HG02678 (cell line): Measurements from ENCODE around the gene EPHA1.

Experiments
- ATAC-seq: cut with Tn5 transposase; IDR thresholded peaks from one replicate; pipeline ENCODE4 v1.9.1; 2021; ENCODE audit warnings: mild to moderate bottlenecking, moderate library complexity; ENCODE audit not compliant: unreplicated experiment

EPHA1 gene

DNA sequence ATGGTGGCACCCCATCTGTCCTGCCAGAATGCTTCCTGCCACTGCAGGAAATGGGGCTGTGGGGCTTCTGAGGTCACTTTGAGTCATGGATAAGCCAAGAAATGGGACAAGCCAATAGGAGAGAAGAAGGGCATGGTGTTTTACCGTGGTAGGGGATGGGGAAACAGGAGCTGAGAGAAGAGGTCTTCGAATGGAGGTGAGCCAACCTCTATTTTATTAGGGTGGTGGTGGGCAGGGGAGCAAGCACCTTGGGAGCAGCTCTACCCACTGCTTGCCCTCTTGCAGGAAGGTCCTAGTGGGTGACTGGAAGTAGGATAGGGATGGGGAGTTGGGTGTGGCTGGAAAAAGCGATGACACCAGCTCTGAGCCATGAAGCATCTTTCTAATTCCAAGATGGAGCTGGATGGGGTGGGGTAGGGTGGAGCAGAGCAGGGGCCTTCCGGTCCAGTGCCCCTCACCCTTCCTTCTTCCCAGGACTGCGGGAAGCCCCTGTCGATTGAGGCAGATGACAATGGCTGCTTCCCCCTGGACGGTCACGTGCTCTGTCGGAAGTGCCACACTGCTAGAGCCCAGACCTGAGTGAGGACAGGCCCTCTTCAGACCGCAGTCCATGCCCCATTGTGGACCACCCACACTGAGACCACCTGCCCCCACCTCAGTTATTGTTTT, 18.4 kb downstream of the EPHA1 start:
- ATAC-seq = no peak

DNA sequence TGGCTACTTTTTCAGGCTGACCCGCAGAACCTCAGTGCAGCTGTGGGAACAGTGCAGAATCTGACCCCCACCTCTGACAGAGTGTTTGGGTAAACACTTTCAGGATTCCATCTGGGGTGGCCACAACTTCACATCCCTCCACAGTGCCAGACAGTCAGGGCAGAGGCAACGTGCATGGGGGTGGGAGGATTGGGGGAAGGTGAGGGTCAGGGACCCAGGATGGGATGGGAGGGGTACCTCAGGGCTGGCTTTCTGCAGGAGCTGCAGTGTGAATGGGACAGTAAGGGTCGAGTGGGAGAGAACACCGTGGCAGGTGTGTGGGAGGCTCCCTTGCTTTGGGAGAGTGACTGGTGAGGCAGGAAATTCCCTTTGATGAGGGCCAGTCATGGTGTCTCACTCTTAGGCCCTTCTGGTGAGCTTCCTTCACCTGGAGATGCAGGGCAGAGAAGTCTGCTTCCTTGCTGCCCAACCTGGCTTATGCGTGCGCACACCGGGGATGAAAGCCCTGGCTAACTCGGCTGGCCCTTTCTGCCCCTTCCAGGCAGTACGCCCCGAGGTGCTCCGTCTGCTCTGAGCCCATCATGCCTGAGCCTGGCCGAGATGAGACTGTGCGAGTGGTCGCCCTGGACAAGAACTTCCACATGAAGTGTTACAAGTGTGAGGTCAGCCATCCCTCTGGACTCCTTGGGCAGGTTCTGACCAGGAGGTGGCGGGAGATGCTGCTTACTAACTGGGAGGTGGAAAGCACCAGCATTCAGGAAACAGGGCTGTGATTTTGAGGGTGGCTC, 19.1 kb downstream of the EPHA1 start:
- ATAC-seq = no peak

DNA sequence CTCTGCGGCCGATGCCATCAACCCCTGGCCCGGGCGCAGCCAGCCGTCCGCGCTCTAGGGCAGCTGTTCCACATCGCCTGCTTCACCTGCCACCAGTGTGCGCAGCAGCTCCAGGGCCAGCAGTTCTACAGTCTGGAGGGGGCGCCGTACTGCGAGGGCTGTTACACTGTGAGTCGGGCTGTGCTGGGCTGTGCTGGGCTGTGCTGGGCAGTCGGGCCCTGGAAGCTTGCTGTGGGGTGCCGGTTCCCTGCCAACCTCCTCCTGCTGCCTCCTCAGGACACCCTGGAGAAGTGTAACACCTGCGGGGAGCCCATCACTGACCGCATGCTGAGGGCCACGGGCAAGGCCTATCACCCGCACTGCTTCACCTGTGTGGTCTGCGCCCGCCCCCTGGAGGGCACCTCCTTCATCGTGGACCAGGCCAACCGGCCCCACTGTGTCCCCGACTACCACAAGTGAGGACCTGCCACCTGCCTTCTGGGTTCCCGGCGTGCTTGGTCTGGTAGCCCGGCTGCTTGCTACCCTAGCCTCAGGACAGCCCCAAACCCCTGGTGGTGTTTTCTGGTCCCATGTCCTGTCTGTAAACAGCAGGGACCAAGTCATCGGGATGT, 20.1 kb downstream of the EPHA1 start:
- ATAC-seq = no peak

GRCh38 chr7:143388051-143388450, 20.6 kb downstream of the EPHA1 start:
- ATAC-seq = no peak

DNA sequence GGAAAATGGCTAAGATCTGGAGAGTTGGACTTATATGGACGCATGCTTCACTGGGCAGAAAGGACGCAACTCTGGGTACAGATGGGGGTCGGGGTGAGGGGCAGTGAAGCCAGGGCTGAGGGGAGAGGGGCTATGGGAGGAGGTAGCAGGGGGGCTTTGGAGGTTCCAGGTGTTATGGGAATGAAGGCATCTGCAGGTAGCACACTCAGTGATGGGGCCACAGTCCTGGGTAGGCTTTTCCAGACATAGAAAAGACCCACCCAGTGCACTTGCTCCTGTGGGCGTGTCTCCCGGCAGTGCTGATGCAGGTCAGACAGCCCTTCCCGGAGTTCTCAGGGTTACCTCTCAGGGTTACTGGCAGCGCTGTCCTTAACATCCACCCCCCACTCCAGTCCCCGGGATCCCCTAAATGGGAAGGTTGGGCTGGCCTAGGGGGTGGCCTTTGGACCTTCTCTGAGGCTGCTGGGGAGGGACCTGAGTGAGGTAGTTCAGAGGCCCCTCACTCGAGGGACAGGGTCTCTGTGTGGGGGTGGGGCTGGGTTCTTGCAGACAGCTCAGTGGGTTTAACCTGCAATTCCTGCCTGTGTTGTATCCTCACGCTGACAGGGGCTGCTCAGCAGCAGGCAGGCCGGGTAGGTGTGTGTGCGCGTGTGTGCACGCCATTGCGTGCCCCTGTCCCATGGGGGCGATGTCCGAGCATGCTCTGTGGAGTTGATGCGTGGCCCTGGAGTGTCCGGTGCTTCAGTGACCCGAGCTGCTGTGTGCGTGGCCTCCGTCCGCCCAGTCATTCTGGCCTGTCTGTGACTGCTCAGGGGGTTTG, 21.3 kb downstream of the EPHA1 start:
- no peak for ATAC-seq

- ATAC-seq = peak; percentile 39
Observed at GRCh38 chr7:143385891-143386781, 22.5 kb downstream of the EPHA1 start.

DNA sequence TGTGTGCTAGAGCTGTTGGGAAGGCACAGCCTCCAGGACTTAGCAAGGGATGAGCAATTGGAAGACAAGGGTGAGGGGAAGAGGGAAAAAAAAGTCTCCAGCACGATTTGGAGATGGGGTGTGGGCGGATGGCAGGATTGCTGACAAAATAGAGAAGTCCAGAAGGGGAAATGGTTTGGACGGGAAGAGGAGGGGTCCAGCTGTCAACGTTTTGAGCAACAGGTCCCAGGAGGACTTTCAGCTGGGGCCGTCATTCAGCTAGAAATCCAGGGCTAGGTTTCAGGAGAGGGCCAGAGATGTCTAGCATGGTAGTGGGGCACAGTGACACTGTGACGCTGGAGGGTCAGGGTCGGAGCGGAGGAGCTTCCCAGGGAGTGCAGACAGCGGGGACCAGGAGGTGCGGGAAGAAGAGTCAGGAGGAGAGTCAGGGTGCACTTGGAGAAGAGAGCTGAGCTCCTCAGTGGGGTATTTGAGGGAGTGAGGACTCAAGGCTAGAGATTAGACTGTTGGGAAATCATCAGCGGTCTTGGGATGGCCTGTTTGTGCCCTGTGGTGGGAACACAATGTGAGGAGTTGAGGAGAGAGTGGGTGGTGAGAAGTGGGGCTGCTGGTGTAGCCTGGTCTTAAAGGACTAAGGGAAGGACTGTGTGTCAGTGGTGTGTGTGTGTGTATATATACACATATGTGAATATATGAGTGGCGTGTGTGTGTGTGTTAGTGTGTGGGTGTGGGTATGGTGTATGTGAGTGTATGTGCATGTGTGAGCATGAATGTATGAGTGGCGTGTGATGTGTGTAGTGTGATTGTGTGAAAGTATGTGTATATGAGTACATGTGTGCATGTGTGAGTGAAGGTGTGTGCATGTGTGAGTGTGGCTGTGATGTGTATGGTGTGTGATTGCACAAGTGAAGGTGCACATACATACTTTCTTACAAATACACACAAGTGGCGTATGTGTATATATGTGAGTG, 23.7 kb downstream of the EPHA1 start:
- no peak for ATAC-seq

DNA sequence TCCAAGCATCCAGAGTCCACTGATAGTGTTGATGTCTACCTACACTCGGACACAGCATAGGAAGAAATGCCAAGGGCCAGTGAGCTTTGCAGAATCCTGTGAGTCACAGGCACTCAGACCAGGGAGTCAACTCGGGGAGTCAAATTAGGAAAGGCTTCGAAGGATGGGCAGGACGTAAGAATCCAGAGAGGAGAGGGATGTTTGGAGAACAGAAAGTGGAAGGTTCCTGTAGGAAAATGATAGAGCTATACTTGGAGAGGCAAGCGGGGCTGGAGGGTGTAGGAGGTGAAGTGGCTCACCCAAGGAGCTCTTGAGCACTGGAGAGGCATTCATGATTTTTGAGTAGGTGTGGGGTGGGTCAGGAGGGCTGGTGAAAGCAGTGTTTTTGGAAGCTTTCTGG, 24.5 kb downstream of the EPHA1 start:
- no peak for ATAC-seq

- no peak for ATAC-seq
Observed at GRCh38 chr7:143383642-143383957, 25.1 kb downstream of the EPHA1 start.

DNA sequence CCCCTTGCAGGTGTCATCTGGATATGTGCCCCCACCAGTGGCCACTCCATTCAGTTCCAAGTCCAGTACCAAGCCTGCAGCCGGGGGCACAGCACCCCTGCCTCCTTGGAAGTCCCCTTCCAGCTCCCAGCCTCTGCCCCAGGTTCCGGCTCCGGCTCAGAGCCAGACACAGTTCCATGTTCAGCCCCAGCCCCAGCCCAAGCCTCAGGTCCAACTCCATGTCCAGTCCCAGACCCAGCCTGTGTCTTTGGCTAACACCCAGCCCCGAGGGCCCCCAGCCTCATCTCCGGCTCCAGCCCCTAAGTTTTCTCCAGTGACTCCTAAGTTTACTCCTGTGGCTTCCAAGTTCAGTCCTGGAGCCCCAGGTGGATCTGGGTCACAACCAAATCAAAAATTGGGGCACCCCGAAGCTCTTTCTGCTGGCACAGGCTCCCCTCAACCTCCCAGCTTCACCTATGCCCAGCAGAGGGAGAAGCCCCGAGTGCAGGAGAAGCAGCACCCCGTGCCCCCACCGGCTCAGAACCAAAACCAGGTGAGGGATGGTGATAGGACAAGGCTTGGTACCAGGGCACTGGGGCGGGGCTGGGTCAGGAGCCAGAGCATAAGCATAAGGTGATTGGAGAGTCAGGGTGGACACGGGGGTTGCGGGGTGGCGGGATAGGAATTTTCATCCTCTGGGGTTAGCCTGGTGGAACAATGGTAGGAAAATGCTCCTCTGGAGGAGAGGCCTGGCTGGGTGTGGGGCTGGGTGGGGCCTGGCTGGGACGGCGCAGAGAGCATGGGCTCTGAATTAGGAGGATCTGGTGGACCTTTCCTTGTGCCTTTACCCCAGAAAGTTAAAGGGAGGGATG, 25.6 kb downstream of the EPHA1 start:
- ATAC-seq = no peak

GRCh38 chr7:143382126-143382790, 26.4 kb downstream of the EPHA1 start:
- ATAC-seq = no peak

DNA sequence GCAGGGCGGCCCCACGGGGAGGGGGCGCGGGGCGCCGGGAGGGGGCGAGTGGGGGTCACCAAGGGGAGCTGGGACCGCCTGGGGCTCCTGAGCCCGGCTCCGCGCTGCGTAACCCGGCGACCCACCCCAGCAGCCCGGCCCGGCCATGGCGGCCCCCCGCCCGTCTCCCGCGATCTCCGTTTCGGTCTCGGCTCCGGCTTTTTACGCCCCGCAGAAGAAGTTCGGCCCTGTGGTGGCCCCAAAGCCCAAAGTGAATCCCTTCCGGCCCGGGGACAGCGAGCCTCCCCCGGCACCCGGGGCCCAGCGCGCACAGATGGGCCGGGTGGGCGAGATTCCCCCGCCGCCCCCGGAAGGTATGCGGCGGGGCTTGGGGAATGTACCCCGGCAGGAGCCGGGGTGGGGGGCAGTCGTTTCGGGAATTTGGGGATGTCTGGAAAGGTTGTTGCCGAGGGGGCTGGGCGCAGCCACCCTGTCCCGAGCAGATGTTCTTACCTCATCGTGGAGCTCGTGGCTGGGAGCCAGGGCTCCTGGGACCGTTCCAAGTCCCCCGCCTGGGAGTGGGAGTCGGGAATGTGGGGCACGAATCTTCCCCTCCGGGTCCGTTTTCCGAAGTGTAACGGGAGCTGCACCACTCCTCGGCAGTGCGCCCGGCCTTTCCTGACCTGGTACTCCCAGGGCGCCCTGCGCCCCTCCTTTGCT, 27.1 kb downstream of the EPHA1 start:
- peak; percentile 13 for ATAC-seq

DNA sequence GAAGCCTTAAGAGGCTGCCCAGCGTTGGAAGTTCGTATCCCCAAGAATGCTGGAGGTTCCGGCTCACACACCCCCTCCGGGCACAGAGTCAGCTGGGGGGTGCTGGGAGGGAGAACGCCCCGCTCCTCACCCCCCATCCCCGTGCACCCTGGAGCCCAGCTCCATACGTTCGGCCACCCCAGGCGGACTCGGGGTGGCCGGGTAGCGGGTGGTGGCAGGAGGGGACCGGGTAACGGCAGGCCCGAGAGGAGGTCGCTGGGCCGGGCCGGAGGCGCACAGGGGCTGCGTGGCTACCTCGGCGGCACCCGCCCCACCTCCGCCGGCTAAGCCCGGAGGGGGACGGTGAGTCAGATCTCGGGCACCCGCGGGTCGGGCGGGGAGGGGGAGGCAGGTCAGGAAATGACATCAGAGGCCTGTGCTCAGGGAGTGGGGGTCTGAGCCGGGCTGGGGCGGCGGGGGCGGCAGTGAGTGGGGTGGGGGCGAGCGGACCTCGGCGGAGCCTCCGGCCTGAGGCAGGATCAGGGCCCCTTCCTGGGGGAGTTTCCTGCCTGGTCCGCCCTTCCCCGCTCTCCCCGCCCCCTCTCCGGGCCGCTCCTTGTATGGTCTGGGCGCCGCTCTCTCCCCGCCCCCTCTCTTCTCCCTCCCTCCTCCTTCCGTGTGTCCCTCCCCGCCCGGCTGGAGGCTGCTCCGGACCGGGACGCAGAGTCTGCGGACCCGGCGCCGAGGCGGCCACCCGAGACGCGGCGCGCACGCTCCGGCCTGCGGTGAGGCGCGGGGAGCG, 27.8 kb downstream of the EPHA1 start, which contains the start of gene ZYX:
Gene ZYX, plus strand, starts transcription at position 700 of the 781 bp plus-strand sequence. CDS start 227 bp downstream, outside the sequence.
- peak; percentile 79 for ATAC-seq

GRCh38 chr7:143380260-143380645, 28.4 kb downstream of the EPHA1 start:
- peak; percentile 51 for ATAC-seq

DNA sequence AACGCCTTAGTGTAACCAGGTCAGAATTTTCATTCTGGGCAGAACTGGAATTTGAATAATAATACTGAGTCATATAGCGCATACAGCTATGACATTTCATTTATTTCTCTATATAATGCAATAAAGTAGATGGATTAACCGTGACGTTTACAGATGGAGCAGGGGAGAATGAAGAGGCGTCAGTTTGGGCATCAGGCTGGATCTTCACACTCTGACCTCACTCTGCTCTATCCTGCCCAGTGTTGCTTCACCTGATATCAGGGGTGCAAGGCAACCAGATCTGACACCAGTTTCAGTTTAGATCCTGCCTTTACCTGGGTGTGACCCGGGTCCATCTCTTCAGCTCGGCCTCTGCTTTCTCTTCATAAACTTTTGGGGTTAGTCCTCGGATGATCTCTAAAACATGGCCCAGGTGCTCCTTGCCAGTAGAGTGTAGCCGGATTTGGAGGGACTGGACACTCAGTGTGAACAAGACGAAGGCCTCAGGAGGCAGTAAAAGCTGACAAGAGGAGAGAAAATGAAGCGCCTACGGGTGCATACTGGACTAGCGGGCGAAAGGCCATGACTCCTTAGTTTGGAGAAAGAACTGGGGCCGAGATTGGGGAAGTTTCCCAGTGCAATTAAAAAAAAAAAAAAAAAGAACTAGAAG, 28.9 kb downstream of the EPHA1 start:
- peak; percentile 1 for ATAC-seq

DNA sequence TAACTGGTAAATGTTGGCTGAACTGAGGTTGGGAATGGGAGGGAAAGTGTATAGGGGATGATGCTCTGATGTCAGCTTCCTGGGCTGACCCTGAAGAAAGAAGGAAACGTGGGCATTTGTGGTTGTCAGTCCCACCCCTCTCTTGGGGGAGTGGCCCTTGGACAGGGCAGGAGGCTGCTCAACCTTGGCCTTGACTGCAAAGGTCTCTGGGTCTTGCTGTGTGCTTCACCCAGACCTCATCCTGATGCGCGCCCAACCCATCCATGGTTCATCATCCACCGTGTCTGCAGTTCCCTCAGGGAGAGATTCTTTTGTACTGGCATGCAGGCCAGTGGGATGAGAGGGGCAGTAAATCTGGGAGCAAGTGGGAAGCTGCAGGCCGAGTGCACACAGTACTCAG, 32.3 kb downstream of the EPHA1 start:
- no peak for ATAC-seq
